D721Med (cell line): ENCODE measurements around the gene ADAT3.

ENCODE experiments used
- DNase-seq: peaks from one replicate; pipeline ENCODE4 v3.0.0; 2011; ENCODE audit warnings: low spot score; ENCODE audit not compliant: insufficient read length
- FAIRE-seq: peaks from 2 replicates; lab custom pipeline; 2011; peaks lifted over from hg19 to GRCh38; lab: Jason Lieb, UNC
- TF ChIP-seq, protein P1 (sequence below): IDR thresholded peaks from 2 replicates; pipeline ENCODE4 v1.5.1; 2012; ENCODE audit warnings: mild to moderate bottlenecking, control low read depth; ENCODE audit not compliant: insufficient read depth; ENCODE audit errors: missing control alignments

Gene ADAT3

DNA sequence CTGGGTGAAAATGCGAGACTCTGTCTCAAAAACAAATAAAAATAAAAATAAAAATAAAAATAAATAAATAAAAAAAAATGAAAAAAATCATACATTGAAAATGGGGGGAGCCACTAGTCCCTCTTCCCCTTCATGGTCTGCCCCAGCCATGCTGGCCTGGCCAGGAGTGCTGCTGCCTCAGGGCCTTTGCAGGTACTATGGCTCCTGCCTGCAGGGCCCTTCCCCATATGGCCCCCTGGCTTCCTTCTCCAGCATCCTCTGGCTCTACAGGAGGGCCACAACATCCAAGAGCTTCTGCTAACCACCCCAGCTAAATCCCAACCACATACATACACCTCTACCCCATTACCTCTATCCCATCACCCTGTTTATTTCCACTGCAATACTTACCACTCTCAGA lies 15.3 kb upstream of the ADAT3 start:
- FAIRE-seq (no peak), DNase-seq (no peak)
- TF ChIP-seq, protein P1, sequence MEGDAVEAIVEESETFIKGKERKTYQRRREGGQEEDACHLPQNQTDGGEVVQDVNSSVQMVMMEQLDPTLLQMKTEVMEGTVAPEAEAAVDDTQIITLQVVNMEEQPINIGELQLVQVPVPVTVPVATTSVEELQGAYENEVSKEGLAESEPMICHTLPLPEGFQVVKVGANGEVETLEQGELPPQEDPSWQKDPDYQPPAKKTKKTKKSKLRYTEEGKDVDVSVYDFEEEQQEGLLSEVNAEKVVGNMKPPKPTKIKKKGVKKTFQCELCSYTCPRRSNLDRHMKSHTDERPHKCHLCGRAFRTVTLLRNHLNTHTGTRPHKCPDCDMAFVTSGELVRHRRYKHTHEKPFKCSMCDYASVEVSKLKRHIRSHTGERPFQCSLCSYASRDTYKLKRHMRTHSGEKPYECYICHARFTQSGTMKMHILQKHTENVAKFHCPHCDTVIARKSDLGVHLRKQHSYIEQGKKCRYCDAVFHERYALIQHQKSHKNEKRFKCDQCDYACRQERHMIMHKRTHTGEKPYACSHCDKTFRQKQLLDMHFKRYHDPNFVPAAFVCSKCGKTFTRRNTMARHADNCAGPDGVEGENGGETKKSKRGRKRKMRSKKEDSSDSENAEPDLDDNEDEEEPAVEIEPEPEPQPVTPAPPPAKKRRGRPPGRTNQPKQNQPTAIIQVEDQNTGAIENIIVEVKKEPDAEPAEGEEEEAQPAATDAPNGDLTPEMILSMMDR: no peak

DNA sequence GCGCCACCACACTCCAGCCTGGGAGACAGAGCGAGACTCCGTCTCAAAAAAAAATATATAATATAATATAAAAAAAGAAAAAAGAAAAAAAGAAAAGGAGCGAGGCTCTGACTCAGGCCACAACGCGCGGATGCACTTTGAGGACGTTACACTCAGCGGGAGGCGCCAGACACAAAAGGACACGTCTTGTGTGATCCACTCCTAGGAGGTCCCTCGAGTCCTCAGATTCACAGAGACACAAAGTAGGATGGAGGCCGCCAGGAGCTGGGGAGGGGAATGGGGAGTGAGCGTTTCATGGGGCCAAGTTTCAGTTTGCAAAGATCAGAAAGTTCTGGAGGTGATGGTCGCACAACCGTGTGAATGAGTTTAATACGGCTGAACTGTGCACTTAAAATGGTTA lies 11.4 kb upstream of the ADAT3 start:
- FAIRE-seq (no peak), DNase-seq (no peak)
- TF ChIP-seq, protein P1: no peak

DNA sequence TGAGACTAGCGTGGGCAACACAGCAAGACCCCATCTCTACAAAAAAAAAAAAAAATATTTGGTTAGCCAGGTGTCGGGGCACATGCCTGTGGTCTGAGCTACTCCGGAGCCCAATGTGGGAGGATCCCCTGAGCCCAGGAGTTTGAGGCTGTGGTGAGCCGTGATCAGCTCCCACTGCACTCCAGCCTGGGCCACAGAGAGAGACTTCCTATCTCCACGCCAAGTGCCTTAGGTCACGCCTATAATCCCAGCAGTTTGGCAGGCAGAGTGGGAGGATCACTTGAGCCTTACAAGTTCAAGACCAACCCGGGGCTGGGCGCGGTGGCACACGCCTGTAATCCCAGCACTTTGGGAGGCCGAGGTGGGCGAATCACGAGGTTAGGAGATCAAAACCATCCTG lies 8.7 kb upstream of the ADAT3 start:
- TF ChIP-seq, protein P1: no peak
- no peak for FAIRE-seq
- no peak for DNase-seq

DNA sequence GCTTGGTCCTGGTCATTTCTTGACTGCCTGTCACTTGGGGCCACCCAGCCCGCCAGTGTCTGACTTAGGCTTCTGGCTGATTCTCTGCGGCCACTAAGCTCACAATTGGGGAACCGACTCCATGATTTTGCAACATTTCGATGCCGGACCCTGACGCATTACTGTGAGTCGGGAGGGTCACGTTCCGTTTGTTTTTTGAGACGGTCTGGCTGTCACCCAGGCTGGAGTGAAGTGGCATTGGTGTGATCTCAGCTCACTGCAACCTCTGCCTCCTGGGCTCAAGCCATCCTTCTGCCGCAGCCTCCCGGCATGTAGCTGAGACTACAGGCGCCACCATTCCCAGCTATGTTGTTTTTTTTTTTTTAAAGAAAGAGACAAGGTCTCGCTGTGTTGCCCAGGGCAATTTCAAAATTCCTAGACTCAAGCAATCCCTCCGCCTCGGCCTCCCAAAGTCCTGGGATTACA lies 3.2 kb upstream of the ADAT3 start:
- TF ChIP-seq, protein P1: no peak
- no peak for FAIRE-seq
- no peak for DNase-seq

DNA sequence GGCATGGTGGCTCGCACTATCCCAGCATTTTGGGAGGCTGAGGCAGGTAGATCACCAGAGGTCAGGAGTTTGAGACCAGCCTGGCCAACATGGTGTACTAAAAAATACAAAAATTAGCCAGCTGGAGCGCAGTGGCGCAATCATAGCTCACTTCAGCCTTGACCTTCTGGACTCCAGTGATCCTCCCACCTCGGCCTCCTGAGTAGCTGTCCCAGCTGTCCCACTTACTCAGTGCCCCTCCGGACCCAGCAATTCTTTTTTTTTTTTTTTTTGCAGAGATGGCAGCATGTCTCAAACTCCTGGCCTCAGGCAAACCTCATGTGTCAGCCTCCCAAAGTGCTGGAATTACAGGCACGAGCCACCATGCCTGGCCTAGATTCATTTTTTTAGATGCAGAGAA lies 2.3 kb upstream of the ADAT3 start:
- DNase-seq (no peak), FAIRE-seq (no peak)
- TF ChIP-seq, protein P1: no peak

DNA sequence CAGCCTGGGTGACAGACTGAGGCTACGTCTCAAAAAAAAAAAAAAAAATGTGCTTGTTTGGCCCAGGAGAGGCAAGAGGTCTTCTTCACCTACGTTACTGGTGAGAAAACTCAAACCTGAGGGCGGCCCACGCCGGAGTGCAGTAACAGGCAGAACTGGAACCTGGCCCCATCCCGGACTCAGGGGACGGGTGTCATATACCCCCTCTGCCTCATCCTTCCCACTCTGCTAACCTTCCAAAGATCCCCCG lies 414 bp upstream of the ADAT3 start:
- TF ChIP-seq, protein P1: no peak
- FAIRE-seq (no peak), DNase-seq (no peak)

DNA sequence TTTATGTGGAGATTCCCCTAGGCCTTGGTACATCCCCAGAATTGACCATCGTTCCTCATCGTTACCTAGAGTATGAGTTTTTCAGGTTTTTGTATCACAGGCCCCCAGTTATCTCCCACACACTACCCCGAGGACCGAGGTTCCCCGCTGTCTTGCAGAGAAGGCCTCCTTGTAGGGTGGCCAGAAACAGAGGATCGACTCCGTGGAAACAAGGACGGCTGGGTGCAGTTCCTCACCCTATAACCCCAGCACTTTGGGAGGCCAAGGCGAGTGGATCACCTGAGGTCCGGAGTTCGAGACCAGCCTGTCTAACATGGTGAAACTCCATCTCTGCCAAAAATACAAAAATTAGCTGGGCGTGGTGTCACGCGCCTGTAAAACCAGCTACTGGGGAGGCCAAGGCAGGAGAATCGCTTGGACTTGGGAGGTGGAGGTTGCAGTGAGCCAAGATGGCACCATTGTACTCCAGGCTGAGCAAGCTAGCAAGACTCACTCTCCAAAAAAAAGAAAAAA lies 720 bp downstream of the ADAT3 start:
- TF ChIP-seq, protein P1: no peak
- DNase-seq: no peak
- FAIRE-seq: no peak
